WTC11 (cell line): ENCODE results near the gene FRA10AC1. TPM values are rescaled to one million over a fixed set of nuclear protein-coding genes. Genes with fewer than 3 reads are reported as not detected.

Experiments
- ATAC-seq: fragments of 200-7000 bp; cut with Tn5 transposase; 2 replicates; pipeline ENCODE4 v1.10.0; 2021; ENCODE audit warnings: mild to moderate bottlenecking, moderate library complexity
- CTCF ChIA-PET: fragments of 300-600 bp; sonication (Branson Sonifier 250); formaldehyde crosslinking; loops from one replicate; lab custom pipeline; 2021; ENCODE audit warnings: antibody characterized with exemption; lab: Charles Lee
- POLR2A ChIA-PET: fragments of 350-600 bp; sonication (Branson Sonifier 250); formaldehyde crosslinking; loops from one replicate; lab custom pipeline; 2021; ENCODE audit warnings: antibody characterized with exemption; lab: Charles Lee
- DNase-seq: peaks from one replicate; pipeline ENCODE4 v3.0.0; 2021; ENCODE audit warnings: low spot score
- H3K27ac Mint-ChIP-seq: 2 replicates; pipeline ENCODE4 v1.8.0; 2021; ENCODE audit warnings: mixed read lengths
- H3K27me3 Mint-ChIP-seq: 2 replicates; pipeline ENCODE4 v1.8.0; 2021; ENCODE audit warnings: low read depth, mild to moderate bottlenecking, moderate library complexity, mixed read lengths
- H3K36me3 Mint-ChIP-seq: 2 replicates; pipeline ENCODE4 v1.8.0; 2021; ENCODE audit warnings: mixed read lengths
- H3K4me1 Mint-ChIP-seq: 2 replicates; pipeline ENCODE4 v1.8.0; 2022; ENCODE audit warnings: mixed read lengths
- H3K4me3 Mint-ChIP-seq: 2 replicates; pipeline ENCODE4 v1.8.0; 2021; ENCODE audit warnings: mild to moderate bottlenecking, moderate library complexity, mixed read lengths
- H3K9me3 Mint-ChIP-seq: 2 replicates; pipeline ENCODE4 v1.8.0; 2021; ENCODE audit warnings: mixed read lengths
- ARID4B ChIP-seq: sonication (generic); formaldehyde crosslinking; IDR thresholded peaks from 2 replicates; pipeline ENCODE4 v1.8.0; 2023; ENCODE audit warnings: missing genetic modification reagents, mild to moderate bottlenecking, borderline replicate concordance
- CREM ChIP-seq: sonication (generic); formaldehyde crosslinking; IDR thresholded peaks from 2 replicates; pipeline ENCODE4 v1.8.1; 2022; ENCODE audit warnings: mild to moderate bottlenecking, missing genetic modification reagents, moderate library complexity
- CTCF ChIP-seq: fragments of 200-600 bp; IDR thresholded peaks from 2 replicates; pipeline ENCODE4 v1.8.0; 2022; ENCODE audit warnings: antibody characterized with exemption
- ERG ChIP-seq: fragments of 250-450 bp; sonication (Bioruptor Pico); IDR thresholded peaks from 2 replicates; pipeline ENCODE4 v1.8.0; 2021; ENCODE audit warnings: mild to moderate bottlenecking
- ESRRA ChIP-seq: sonication (generic); formaldehyde crosslinking; IDR thresholded peaks from 2 replicates; pipeline ENCODE4 v1.8.1; 2022; ENCODE audit warnings: mild to moderate bottlenecking, missing genetic modification reagents, borderline replicate concordance
- ETV6 ChIP-seq: sonication (generic); formaldehyde crosslinking; IDR thresholded peaks from 2 replicates; pipeline ENCODE4 v1.8.1; 2022; ENCODE audit warnings: mild to moderate bottlenecking, missing genetic modification reagents
- FOXP1 ChIP-seq: sonication (generic); formaldehyde crosslinking; IDR thresholded peaks from 2 replicates; pipeline ENCODE4 v1.8.0; 2022; ENCODE audit warnings: missing genetic modification reagents, mild to moderate bottlenecking, moderate library complexity, borderline replicate concordance
- GABPB1 ChIP-seq: sonication (generic); formaldehyde crosslinking; IDR thresholded peaks from 2 replicates; pipeline ENCODE4 v1.8.1; 2023; ENCODE audit warnings: mild to moderate bottlenecking, missing genetic modification reagents
- JAZF1 ChIP-seq: fragments of 250-450 bp; sonication (Bioruptor Pico); IDR thresholded peaks from 2 replicates; pipeline ENCODE4 v1.9.0; 2021; ENCODE audit warnings: moderate library complexity, mild to moderate bottlenecking, inconsistent platforms
- MXD4 ChIP-seq: fragments of 250-450 bp; sonication (Bioruptor Pico); IDR thresholded peaks from 2 replicates; pipeline ENCODE4 v1.8.0; 2021; ENCODE audit warnings: mild to moderate bottlenecking, moderate library complexity, borderline replicate concordance
- MYBL2 ChIP-seq: sonication (generic); formaldehyde crosslinking; IDR thresholded peaks from 2 replicates; pipeline ENCODE4 v1.8.1; 2023; ENCODE audit warnings: mild to moderate bottlenecking, moderate library complexity, missing genetic modification reagents
- NR2C2 ChIP-seq: sonication (generic); formaldehyde crosslinking; IDR thresholded peaks from 2 replicates; pipeline ENCODE4 v1.8.0; 2022; ENCODE audit warnings: mild to moderate bottlenecking, missing genetic modification reagents
- PREB ChIP-seq: sonication (generic); formaldehyde crosslinking; IDR thresholded peaks from 2 replicates; pipeline ENCODE4 v1.8.1; 2022; ENCODE audit warnings: mild to moderate bottlenecking, missing genetic modification reagents, moderate library complexity, borderline replicate concordance
- PRRX2 ChIP-seq: fragments of 250-450 bp; sonication (Bioruptor Pico); IDR thresholded peaks from 2 replicates; pipeline ENCODE4 v1.8.0; 2021; ENCODE audit warnings: mild to moderate bottlenecking
- TEAD4 ChIP-seq: sonication (generic); formaldehyde crosslinking; IDR thresholded peaks from 2 replicates; pipeline ENCODE4 v1.8.0; 2022; ENCODE audit warnings: mild to moderate bottlenecking, missing genetic modification reagents
- ZBTB21 ChIP-seq: sonication (generic); formaldehyde crosslinking; IDR thresholded peaks from 2 replicates; pipeline ENCODE4 v1.8.1; 2023; ENCODE audit warnings: mild to moderate bottlenecking, missing genetic modification reagents, borderline replicate concordance
- ZNF232 ChIP-seq: sonication (generic); formaldehyde crosslinking; IDR thresholded peaks from 2 replicates; pipeline ENCODE4 v1.8.0; 2022; ENCODE audit warnings: mild to moderate bottlenecking, missing genetic modification reagents
- ZNF281 ChIP-seq: sonication (generic); formaldehyde crosslinking; IDR thresholded peaks from 2 replicates; pipeline ENCODE4 v1.8.0; 2023; ENCODE audit warnings: mild to moderate bottlenecking, missing genetic modification reagents
- ZNF512 ChIP-seq: sonication (generic); formaldehyde crosslinking; IDR thresholded peaks from 2 replicates; pipeline ENCODE4 v1.8.1; 2022; ENCODE audit warnings: missing genetic modification reagents, borderline replicate concordance
- total RNA-seq: library from RNA; stranded (reverse); gene quantifications from 3 replicates; pipeline ENCODE4 v1.2.3, GENCODE V29; 2021

The FRA10AC1 gene
- total RNA-seq, 1 experiment from 2014 or later: 14.1 TPM

- no peak for TF ChIP-seq CTCF
- no peak for TF ChIP-seq ZNF281 (CRISPR knock-in tag)
- no peak for TF ChIP-seq FOXP1 (CRISPR knock-in tag)
Measured at GRCh38 chr10:93672890-93673289, 29.5 kb downstream of the FRA10AC1 start (continued).

GRCh38 chr10:93672022-93672678 is 30.2 kb downstream of the FRA10AC1 start:
- no peak overlapping the region for H3K27ac Mint-ChIP-seq

More at GRCh38 chr10:93672022-93672678, 30.2 kb downstream of the FRA10AC1 start:
- Mint-ChIP-seq H3K9me3 (no peaks in the 10 kb centered on the region), H3K4me1 (no peaks in the 10 kb centered on the region), H3K36me3 (peaks cover 26% of the 10 kb centered on the region), H3K27me3 (no peaks in the 10 kb centered on the region), H3K4me3 (no peak overlapping the region)
- ATAC-seq: no peak
- POLR2A ChIA-PET: no interaction called here
- TF ChIP-seq ZBTB21 (CRISPR knock-in tag) (no peak), NR2C2 (CRISPR knock-in tag) (no peak), MYBL2 (CRISPR knock-in tag) (no peak), GABPB1 (CRISPR knock-in tag) (no peak), PREB (CRISPR knock-in tag) (no peak), TEAD4 (CRISPR knock-in tag) (no peak), ZNF281 (CRISPR knock-in tag) (no peak), MXD4 (no peak), ARID4B (CRISPR knock-in tag) (no peak), ZNF512 (CRISPR knock-in tag) (no peak), ERG (CRISPR knock-in tag) (no peak), JAZF1 (CRISPR knock-in tag) (no peak), PRRX2 (no peak), ETV6 (no peak), CREM (CRISPR knock-in tag) (no peak), ESRRA (CRISPR knock-in tag) (no peak), ZNF232 (CRISPR knock-in tag) (no peak)
- CTCF ChIA-PET: no interaction called here
- DNase-seq: no peak
